NCI-H2029 (cell line): ENCODE measurements around the gene RNF212B.
A peak's percentile ranks its signal among the peaks of the same experiment; 100 is the strongest.

ENCODE experiments used
- DNase-seq: peaks from one replicate; lab custom pipeline; 2025; lab: John Stamatoyannopoulos, UW

Gene RNF212B

DNA sequence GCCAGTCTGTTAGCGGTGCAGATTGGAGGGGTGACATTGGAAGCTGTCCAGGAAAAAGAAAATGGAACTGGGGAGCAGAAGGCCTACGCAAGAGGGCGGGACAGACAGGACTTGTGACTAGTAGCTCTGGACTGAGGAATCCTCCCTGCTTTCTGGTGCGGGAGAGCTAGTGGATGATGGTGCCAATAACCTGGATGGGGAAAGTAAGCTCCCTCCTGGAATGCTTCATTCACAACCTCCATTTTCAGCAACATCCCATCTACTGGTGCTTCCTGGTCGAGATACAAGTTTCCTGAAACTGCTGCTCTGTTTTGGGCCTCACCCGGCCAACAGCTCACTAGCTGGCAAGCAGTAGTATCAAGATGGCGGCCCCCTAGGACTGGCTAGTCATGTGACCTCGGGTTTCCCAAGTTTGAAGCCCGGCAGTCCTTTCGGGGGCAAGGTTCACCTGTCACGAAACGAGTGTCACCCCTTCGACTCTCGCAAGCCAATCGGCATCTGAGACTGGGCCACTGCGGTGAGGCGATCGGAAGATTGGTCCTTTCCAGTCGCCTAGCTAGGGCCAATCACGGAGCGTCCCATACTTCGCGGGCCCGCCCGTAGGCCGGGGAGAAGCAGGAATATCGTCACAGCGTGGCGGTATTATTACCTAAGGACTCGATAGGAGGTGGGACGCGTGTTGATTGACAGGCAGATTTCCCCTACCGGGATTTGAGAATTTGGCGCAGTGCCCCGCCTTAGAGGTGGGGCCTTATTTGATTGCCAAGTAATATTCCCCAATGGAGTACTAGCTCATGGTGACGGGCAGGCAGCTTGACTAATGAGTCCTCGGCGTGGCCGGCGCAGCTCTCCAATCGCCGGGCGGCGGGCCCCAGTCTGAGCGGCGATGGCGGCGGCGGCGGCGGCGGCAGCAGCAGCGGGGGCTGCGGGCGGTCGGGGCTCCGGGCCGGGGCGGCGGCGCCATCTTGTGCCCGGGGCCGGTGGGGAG, 83.1 kb downstream of the RNF212B start, which contains the start of gene PABPN1:
Gene PABPN1 (plus strand): TSS at position 874 of the 988 bp plus-strand sequence. CDS start 13 bp downstream, at position 887.
- DNase-seq, result peak; percentile 100

GRCh38 chr14:23321572-23322547, 84.1 kb downstream of the RNF212B start:
- peak; percentile 79 for DNase-seq
